Astrocyte (in vitro differentiated cells and primary cell): ENCODE data around the gene NR5A2.

Experiments used
- CTCF ChIP-seq: IDR thresholded peaks from 2 replicates; pipeline ENCODE4 v1.5.1; 2011; ENCODE audit warnings: low read depth, mild to moderate bottlenecking, inconsistent platforms, low read length, moderate library complexity; ENCODE audit not compliant: insufficient read depth
- EZH2 ChIP-seq: IDR thresholded peaks from 2 replicates; pipeline ENCODE4 v1.6.1; 2012; ENCODE audit warnings: mild to moderate bottlenecking, low read length, inconsistent platforms; ENCODE audit not compliant: insufficient read depth

DNA sequence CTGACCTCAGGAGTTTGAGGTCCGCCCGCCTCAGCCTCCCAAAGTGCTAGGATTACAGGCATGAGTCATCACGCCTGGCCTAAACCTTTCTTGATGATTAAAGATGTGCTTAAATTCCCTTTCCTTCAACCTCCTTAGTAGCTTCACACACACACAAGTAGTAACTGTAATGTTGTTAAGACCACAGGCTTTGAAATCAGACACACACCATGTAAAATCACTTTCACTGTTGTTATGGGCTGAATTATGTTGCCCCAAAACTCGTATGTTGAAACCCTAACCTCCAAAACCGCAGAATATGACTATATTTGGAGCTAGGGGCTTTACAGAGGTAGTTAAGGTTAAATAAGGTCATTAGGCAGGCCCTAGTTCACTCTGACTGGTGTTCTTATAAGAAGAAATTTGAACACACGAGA lies 180.2 kb downstream of the NR5A2 start:
- TF ChIP-seq CTCF (no peak), EZH2 (no peak)
